WTC11 (cell line): ENCODE results near the gene TSPO2.

Experiments
- ATF1 ChIP-seq: sonication (generic); formaldehyde crosslinking; IDR thresholded peaks from 2 replicates; pipeline ENCODE4 v1.8.1; 2023; ENCODE audit warnings: mild to moderate bottlenecking, moderate library complexity, missing genetic modification reagents
- CBFB ChIP-seq: sonication (generic); formaldehyde crosslinking; IDR thresholded peaks from 2 replicates; pipeline ENCODE4 v1.8.1; 2022; ENCODE audit warnings: mild to moderate bottlenecking, low read depth, missing genetic modification reagents
- CREB1 ChIP-seq: sonication (generic); formaldehyde crosslinking; IDR thresholded peaks from 2 replicates; pipeline ENCODE4 v1.8.0; 2023; ENCODE audit warnings: mild to moderate bottlenecking, missing genetic modification reagents
- ETV6 ChIP-seq: sonication (generic); formaldehyde crosslinking; IDR thresholded peaks from 2 replicates; pipeline ENCODE4 v1.8.1; 2022; ENCODE audit warnings: mild to moderate bottlenecking, missing genetic modification reagents
- FOXJ3 ChIP-seq: sonication (generic); formaldehyde crosslinking; IDR thresholded peaks from 2 replicates; pipeline ENCODE4 v1.9.0; 2021; ENCODE audit warnings: missing genetic modification reagents, mild to moderate bottlenecking, borderline replicate concordance
- MYBL2 ChIP-seq: sonication (generic); formaldehyde crosslinking; IDR thresholded peaks from 2 replicates; pipeline ENCODE4 v1.8.1; 2023; ENCODE audit warnings: mild to moderate bottlenecking, moderate library complexity, missing genetic modification reagents
- NR2C2 ChIP-seq: sonication (generic); formaldehyde crosslinking; IDR thresholded peaks from 2 replicates; pipeline ENCODE4 v1.8.0; 2022; ENCODE audit warnings: mild to moderate bottlenecking, missing genetic modification reagents
- SP1 ChIP-seq: sonication (generic); formaldehyde crosslinking; conservative IDR thresholded peaks from 2 replicates; pipeline ENCODE4 v1.8.1; 2022; ENCODE audit warnings: missing genetic modification reagents
- ZNF232 ChIP-seq: sonication (generic); formaldehyde crosslinking; IDR thresholded peaks from 2 replicates; pipeline ENCODE4 v1.8.0; 2022; ENCODE audit warnings: mild to moderate bottlenecking, missing genetic modification reagents
- TF ChIP-seq, protein P1 (sequence below): fragments of 200-600 bp; IDR thresholded peaks from 2 replicates; pipeline ENCODE4 v1.8.0; 2022; ENCODE audit warnings: antibody characterized with exemption
- TF ChIP-seq, protein P2 (sequence below): sonication (generic); formaldehyde crosslinking; IDR thresholded peaks from 2 replicates; pipeline ENCODE4 v1.8.0; 2022; ENCODE audit warnings: mild to moderate bottlenecking, missing genetic modification reagents
- TF ChIP-seq, protein P3 (sequence below): sonication (generic); formaldehyde crosslinking; IDR thresholded peaks from 2 replicates; pipeline ENCODE4 v1.8.0; 2022; ENCODE audit warnings: mild to moderate bottlenecking, missing genetic modification reagents
- TF ChIP-seq, protein P4 (sequence below): sonication (generic); formaldehyde crosslinking; IDR thresholded peaks from 2 replicates; pipeline ENCODE4 v1.8.0; 2022; ENCODE audit warnings: mild to moderate bottlenecking, missing genetic modification reagents

DNA sequence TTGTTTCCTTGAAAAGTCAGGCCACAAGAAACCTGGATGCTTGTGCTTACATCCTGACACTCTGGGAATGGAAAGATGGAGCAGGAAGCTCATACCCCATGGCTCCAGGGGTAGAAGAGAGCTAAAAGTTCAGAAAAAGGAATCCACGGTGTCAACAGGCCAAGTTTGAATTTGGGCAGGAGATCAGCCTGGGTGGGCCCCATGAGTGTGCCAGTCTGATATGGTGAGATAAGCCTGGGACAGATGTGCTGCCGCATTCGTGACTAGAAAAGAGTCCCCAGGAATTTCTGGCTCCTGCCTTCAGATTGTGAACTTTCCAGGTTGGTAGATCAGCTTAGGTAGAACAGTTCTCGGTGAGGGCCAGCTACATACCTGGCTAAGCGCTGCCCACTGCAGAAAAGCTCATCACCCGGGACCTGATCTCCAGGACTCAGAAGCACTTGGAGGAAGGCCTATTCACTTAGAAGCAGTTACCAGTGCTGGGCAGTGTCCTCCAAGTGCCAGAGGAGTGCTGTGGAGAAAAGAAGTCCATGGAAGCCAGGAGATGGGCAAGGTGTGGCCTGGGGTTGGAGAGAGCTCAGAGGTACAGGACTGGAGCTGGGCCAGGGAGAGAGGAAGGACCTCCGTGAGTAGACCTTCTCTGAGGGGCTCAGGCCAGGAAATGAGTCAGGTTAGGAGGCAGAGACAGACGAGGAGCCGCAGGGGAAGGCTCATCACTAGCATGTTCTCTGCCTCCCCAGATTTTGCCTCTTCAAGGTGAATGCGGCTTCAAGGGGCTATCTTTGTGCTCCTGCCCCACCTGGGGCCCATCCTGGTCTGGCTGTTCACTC is at the start of gene TSPO2:
- TF ChIP-seq, protein P1, sequence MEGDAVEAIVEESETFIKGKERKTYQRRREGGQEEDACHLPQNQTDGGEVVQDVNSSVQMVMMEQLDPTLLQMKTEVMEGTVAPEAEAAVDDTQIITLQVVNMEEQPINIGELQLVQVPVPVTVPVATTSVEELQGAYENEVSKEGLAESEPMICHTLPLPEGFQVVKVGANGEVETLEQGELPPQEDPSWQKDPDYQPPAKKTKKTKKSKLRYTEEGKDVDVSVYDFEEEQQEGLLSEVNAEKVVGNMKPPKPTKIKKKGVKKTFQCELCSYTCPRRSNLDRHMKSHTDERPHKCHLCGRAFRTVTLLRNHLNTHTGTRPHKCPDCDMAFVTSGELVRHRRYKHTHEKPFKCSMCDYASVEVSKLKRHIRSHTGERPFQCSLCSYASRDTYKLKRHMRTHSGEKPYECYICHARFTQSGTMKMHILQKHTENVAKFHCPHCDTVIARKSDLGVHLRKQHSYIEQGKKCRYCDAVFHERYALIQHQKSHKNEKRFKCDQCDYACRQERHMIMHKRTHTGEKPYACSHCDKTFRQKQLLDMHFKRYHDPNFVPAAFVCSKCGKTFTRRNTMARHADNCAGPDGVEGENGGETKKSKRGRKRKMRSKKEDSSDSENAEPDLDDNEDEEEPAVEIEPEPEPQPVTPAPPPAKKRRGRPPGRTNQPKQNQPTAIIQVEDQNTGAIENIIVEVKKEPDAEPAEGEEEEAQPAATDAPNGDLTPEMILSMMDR, result no peak
- TF ChIP-seq ATF1 (CRISPR knock-in tag) (no peak), CBFB (CRISPR knock-in tag) (no peak), CREB1 (no peak), SP1 (CRISPR knock-in tag) (no peak), ZNF232 (no peak), FOXJ3 (CRISPR knock-in tag) (no peak), NR2C2 (CRISPR knock-in tag) (no peak), MYBL2 (CRISPR knock-in tag) (no peak), ETV6 (no peak)
- TF ChIP-seq, protein P2, sequence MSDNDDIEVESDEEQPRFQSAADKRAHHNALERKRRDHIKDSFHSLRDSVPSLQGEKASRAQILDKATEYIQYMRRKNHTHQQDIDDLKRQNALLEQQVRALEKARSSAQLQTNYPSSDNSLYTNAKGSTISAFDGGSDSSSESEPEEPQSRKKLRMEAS (CRISPR knock-in tag), result no peak
- TF ChIP-seq, protein P3, sequence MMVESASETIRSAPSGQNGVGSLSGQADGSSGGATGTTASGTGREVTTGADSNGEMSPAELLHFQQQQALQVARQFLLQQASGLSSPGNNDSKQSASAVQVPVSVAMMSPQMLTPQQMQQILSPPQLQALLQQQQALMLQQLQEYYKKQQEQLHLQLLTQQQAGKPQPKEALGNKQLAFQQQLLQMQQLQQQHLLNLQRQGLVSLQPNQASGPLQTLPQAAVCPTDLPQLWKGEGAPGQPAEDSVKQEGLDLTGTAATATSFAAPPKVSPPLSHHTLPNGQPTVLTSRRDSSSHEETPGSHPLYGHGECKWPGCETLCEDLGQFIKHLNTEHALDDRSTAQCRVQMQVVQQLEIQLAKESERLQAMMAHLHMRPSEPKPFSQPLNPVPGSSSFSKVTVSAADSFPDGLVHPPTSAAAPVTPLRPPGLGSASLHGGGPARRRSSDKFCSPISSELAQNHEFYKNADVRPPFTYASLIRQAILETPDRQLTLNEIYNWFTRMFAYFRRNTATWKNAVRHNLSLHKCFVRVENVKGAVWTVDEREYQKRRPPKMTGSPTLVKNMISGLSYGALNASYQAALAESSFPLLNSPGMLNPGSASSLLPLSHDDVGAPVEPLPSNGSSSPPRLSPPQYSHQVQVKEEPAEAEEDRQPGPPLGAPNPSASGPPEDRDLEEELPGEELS (CRISPR knock-in tag), result no peak
- TF ChIP-seq, protein P4, sequence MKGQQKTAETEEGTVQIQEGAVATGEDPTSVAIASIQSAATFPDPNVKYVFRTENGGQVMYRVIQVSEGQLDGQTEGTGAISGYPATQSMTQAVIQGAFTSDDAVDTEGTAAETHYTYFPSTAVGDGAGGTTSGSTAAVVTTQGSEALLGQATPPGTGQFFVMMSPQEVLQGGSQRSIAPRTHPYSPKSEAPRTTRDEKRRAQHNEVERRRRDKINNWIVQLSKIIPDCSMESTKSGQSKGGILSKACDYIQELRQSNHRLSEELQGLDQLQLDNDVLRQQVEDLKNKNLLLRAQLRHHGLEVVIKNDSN (CRISPR knock-in tag), result no peak
